Measurements from ENCODE around the gene COL27A1. TPM values are rescaled to one million over a fixed set of nuclear protein-coding genes. Genes with fewer than 3 reads are reported as not detected.

Gene COL27A1
- total RNA-seq, 2 donors from 2014 or later = 8.7 to 54.8 TPM

DNA sequence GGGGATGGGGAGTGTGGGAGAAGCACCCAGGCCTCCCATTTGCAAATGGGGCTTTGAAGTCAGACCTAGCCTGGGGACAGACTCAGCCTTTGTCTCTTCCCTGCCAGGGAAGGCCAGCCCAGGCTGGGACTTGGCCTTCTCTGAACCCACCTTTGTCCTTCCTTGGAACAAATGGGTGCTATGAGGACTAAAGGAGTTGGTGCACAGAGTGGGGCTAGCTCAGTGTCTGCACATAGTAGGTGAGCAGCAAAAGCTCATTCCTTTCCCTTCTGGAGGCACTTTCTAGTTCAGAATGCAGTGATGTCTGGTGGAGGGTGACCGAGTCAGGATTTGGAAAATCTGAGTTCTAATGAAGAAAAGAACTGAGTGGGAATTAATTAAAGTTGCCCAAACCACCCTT lies 37.2 kb downstream of the COL27A1 start:
- Histone ChIP-seq H3K9me3 (no peaks in the 10 kb centered on the region), H3K4me1 (replicated peaks) (no peaks in the 10 kb centered on the region), H3K36me3 (no peaks in the 10 kb centered on the region), H3K27ac (no peak overlapping the region), H3K27me3 (replicated peaks; ENCODE audit: insufficient read depth) (no peaks in the 10 kb centered on the region), H3K4me3 (no peak overlapping the region)
- TF ChIP-seq POLR2AphosphoS5 (IDR thresholded peaks at IDR 0.05) = no peak
- no peak for TF ChIP-seq POLR2A (IDR thresholded peaks at IDR 0.05)
- TF ChIP-seq CTCF (IDR thresholded peaks at IDR 0.05) = no peak
- WGBS = 96% methylated on average over 1 of the region's 1 CpG
- intact Hi-C loops (cut with DNase I) = no loop called here
- DNase-seq (ENCODE audit: low spot score) = no peak

GRCh38 chr9:114193090-114193489 lies 37.8 kb downstream of the COL27A1 start:
- 93% methylated on average over 3 of the region's 3 CpGs for whole genome bisulfite sequencing
- intact Hi-C loops (cut with DNase I) = no loop called here
- Histone ChIP-seq H3K4me1 (replicated peaks) (no peaks in the 10 kb centered on the region), H3K36me3 (no peaks in the 10 kb centered on the region), H3K9me3 (no peaks in the 10 kb centered on the region), H3K27ac (no peak overlapping the region), H3K27me3 (replicated peaks; ENCODE audit: insufficient read depth) (no peaks in the 10 kb centered on the region), H3K4me3 (no peak overlapping the region)
- TF ChIP-seq CTCF (IDR thresholded peaks at IDR 0.05) (no peak), POLR2AphosphoS5 (IDR thresholded peaks at IDR 0.05) (no peak), POLR2A (IDR thresholded peaks at IDR 0.05) (no peak)
- no peak for DNase-seq (ENCODE audit: low spot score)

- H3K4me3 ChIP-seq = no peak overlapping the region
- H3K9me3 ChIP-seq = no peaks in the 10 kb centered on the region
- no peaks in the 10 kb centered on the region for H3K36me3 ChIP-seq
- 91% methylated on average over 8 of the region's 8 CpGs for WGBS
- H3K27ac ChIP-seq = no peak overlapping the region
- no peak for TF ChIP-seq CTCF (IDR thresholded peaks at IDR 0.05)
- intact Hi-C loops (cut with DNase I) = no loop called here
- H3K27me3 ChIP-seq (replicated peaks; ENCODE audit: insufficient read depth) = no peaks in the 10 kb centered on the region
- no peak for DNase-seq (ENCODE audit: low spot score)
- no peaks in the 10 kb centered on the region for H3K4me1 ChIP-seq (replicated peaks)
Observed at GRCh38 chr9:114196117-114196516, 40.8 kb downstream of the COL27A1 start.

- no peak overlapping the region for H3K4me3 ChIP-seq
- no peaks in the 10 kb centered on the region for H3K36me3 ChIP-seq
- no peaks in the 10 kb centered on the region for H3K9me3 ChIP-seq
- intact Hi-C loops (cut with DNase I) = no loop called here
- no peak for DNase-seq (ENCODE audit: low spot score)
- TF ChIP-seq POLR2A (IDR thresholded peaks at IDR 0.05) = no peak
- no peak for TF ChIP-seq POLR2AphosphoS5 (IDR thresholded peaks at IDR 0.05)
- no peak for TF ChIP-seq CTCF (IDR thresholded peaks at IDR 0.05)
- 62% methylated on average over 8 of the region's 8 CpGs for WGBS
- H3K27ac ChIP-seq = no peak overlapping the region
- H3K4me1 ChIP-seq (replicated peaks) = no peaks in the 10 kb centered on the region
- H3K27me3 ChIP-seq (replicated peaks; ENCODE audit: insufficient read depth) = no peaks in the 10 kb centered on the region
Observed at GRCh38 chr9:114196979-114197622, 41.8 kb downstream of the COL27A1 start.

DNA sequence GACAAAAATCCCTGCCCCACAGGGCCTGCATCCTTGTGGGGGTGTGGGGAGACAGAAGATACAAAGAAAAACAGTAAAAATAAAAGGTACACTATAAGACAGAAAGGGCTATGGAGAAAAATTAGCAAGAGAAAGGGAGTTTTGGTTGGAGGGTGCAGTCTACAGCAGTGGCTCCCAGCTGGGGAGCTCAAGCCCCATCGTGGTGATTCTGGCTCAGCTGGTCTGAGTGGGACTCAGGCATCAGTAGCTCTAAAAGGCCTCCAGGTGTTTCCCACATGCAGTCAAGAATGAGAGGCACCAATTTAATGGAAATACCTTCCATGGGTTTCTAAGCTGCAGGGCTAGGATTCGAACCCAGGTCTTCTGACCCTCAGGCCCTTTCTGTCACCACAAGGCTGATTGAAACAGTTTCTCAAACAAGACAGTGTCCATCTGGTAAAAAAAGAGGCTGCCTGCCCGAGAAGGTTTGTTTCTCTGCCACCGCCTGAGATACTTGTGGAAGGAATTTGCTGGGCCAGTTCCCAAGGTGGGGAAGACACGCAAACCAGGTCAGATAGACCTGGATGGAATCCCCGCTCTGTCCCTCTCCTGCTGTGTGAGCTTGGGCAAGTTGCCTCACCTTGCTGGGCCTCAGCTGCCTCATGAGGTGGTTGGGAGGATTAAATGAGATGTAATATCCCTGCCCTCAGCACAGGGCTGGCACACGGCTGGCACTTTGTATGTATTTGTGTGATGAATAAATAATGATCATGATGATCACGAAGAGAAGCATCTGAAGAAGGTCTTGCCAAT lies 43.1 kb downstream of the COL27A1 start:
- 79% methylated on average over 8 of the region's 8 CpGs for WGBS
- Histone ChIP-seq H3K27ac (no peak overlapping the region), H3K27me3 (replicated peaks; ENCODE audit: insufficient read depth) (no peaks in the 10 kb centered on the region), H3K9me3 (no peaks in the 10 kb centered on the region), H3K36me3 (no peaks in the 10 kb centered on the region), H3K4me3 (no peak overlapping the region), H3K4me1 (replicated peaks) (no peaks in the 10 kb centered on the region)
- no peak for DNase-seq (ENCODE audit: low spot score)
- TF ChIP-seq POLR2A (IDR thresholded peaks at IDR 0.05) (no peak), POLR2AphosphoS5 (IDR thresholded peaks at IDR 0.05) (no peak), CTCF (IDR thresholded peaks at IDR 0.05) (no peak)
- intact Hi-C loops (cut with DNase I) = no loop called here

All from prostate gland (tissue), 2 donors.